Activated B cell treated with CpG ODN at 0.5 μM for 24 hours (primary cell): Measurements from ENCODE around the gene ADAMTS5. TPM values are rescaled to one million over a fixed set of nuclear protein-coding genes. Genes with fewer than 3 reads are reported as not detected.

ENCODE experiments used
- ATAC-seq: fragments of 200-7000 bp; cut with Tn5 transposase; one replicate; pipeline ENCODE4 v1.10.0; 2021; ENCODE audit warnings: low read depth, mild to moderate bottlenecking, moderate library complexity
- CTCF ChIA-PET: fragments of 350-600 bp; sonication (Branson Sonifier 250); formaldehyde crosslinking; loops from one replicate; lab custom pipeline; 2021; ENCODE audit warnings: antibody characterized with exemption; lab: Charles Lee
- POLR2A ChIA-PET: fragments of 350-600 bp; sonication (Branson Sonifier 250); formaldehyde crosslinking; loops from one replicate; lab custom pipeline; 2021; ENCODE audit warnings: antibody characterized with exemption; lab: Charles Lee
- DNase-seq: peaks from one replicate; pipeline ENCODE4 v3.0.0; 2022
- H3K27ac Mint-ChIP-seq: one replicate; pipeline ENCODE4 v1.8.0; 2020; ENCODE audit warnings: mixed read lengths
- H3K27me3 Mint-ChIP-seq: one replicate; pipeline ENCODE4 v1.8.0; 2021; ENCODE audit warnings: mixed read lengths
- H3K36me3 Mint-ChIP-seq: one replicate; pipeline ENCODE4 v1.8.0; 2021; ENCODE audit warnings: low read depth, mixed read lengths
- H3K4me1 Mint-ChIP-seq: one replicate; pipeline ENCODE4 v1.8.0; 2021; ENCODE audit warnings: mixed read lengths
- H3K4me3 Mint-ChIP-seq: one replicate; pipeline ENCODE4 v1.8.0; 2020; ENCODE audit warnings: mild to moderate bottlenecking, mixed read lengths
- H3K9me3 Mint-ChIP-seq: one replicate; pipeline ENCODE4 v1.8.0; 2020; ENCODE audit warnings: mixed read lengths
- CTCF ChIP-seq: fragments of 200-600 bp; IDR thresholded peaks from one replicate; pipeline ENCODE4 v1.8.0; 2022; ENCODE audit warnings: antibody characterized with exemption, mild to moderate bottlenecking
- intact Hi-C: fragments of 100-400 bp; cut with micrococcal nuclease; formaldehyde crosslinking; loops from one replicate; pipeline ENCODE4 v1.15.1; 2024
- total RNA-seq: library from RNA; stranded (reverse); gene quantifications from 2 replicates; pipeline ENCODE4 v1.2.3, GENCODE V29; 2022

ADAMTS5 gene
- total RNA-seq, 1 donor from 2014 or later = not detected

- H3K27me3 Mint-ChIP-seq = peaks cover 1% of the 10 kb centered on the region
- H3K4me1 Mint-ChIP-seq = no peaks in the 10 kb centered on the region
- ChIA-PET CTCF (interaction anchor here (0.9 to 1.4 kb wide), 2 partner anchors 15 to 1788 kb away, joined by 3 read pairs; no protein-coding TSS in a partner anchor), POLR2A (no interaction called here)
- H3K27ac Mint-ChIP-seq = no peak overlapping the region
- intact Hi-C loops = no loop called here
- no peaks in the 10 kb centered on the region for H3K9me3 Mint-ChIP-seq
- no peak overlapping the region for H3K4me3 Mint-ChIP-seq
- H3K36me3 Mint-ChIP-seq = no peaks in the 10 kb centered on the region
- no peak for DNase-seq
- TF ChIP-seq CTCF = no peak
- ATAC-seq = no peak
Measured at GRCh38 chr21:26956813-26957212, 10.1 kb downstream of the ADAMTS5 start.

- DNase-seq (no peak), ATAC-seq (no peak)
- intact Hi-C loops = no loop called here
- H3K27ac Mint-ChIP-seq = no peak overlapping the region
- H3K9me3 Mint-ChIP-seq = no peaks in the 10 kb centered on the region
- H3K4me1 Mint-ChIP-seq = no peaks in the 10 kb centered on the region
- ChIA-PET CTCF (interaction anchor here (1.4 kb wide), 1 partner anchor 1789 kb away, joined by 3 read pairs; no protein-coding TSS in a partner anchor), POLR2A (no interaction called here)
- no peaks in the 10 kb centered on the region for H3K27me3 Mint-ChIP-seq
- H3K4me3 Mint-ChIP-seq = no peak overlapping the region
- H3K36me3 Mint-ChIP-seq = no peaks in the 10 kb centered on the region
- TF ChIP-seq CTCF = no peak
Measured at GRCh38 chr21:26956216-26956615, 10.7 kb downstream of the ADAMTS5 start.

- intact Hi-C loops = no loop called here
- CTCF ChIA-PET = no interaction called here
- DNase-seq (no peak), ATAC-seq (no peak)
- H3K27me3 Mint-ChIP-seq = no peaks in the 10 kb centered on the region
- H3K4me1 Mint-ChIP-seq = no peaks in the 10 kb centered on the region
- H3K9me3 Mint-ChIP-seq = no peaks in the 10 kb centered on the region
- H3K27ac Mint-ChIP-seq = no peak overlapping the region
- no peaks in the 10 kb centered on the region for H3K36me3 Mint-ChIP-seq
- no peak for TF ChIP-seq CTCF
- POLR2A ChIA-PET = no interaction called here
- H3K4me3 Mint-ChIP-seq = no peak overlapping the region
Measured at GRCh38 chr21:26954662-26955121, 12.2 kb downstream of the ADAMTS5 start.

- ChIA-PET POLR2A (no interaction called here), CTCF (no interaction called here)
- TF ChIP-seq CTCF = no peak
- H3K9me3 Mint-ChIP-seq = no peaks in the 10 kb centered on the region
- H3K4me1 Mint-ChIP-seq = no peaks in the 10 kb centered on the region
- no peak overlapping the region for H3K4me3 Mint-ChIP-seq
- DNase-seq (no peak), ATAC-seq (no peak)
- H3K36me3 Mint-ChIP-seq = no peaks in the 10 kb centered on the region
- intact Hi-C loops = no loop called here
- no peaks in the 10 kb centered on the region for H3K27me3 Mint-ChIP-seq
- no peak overlapping the region for H3K27ac Mint-ChIP-seq
Measured at GRCh38 chr21:26952374-26953066, 14.4 kb downstream of the ADAMTS5 start.

- CTCF ChIA-PET = no interaction called here
- POLR2A ChIA-PET = no interaction called here
- intact Hi-C loops = no loop called here
- no peak overlapping the region for H3K4me3 Mint-ChIP-seq
- no peak overlapping the region for H3K27ac Mint-ChIP-seq
- H3K27me3 Mint-ChIP-seq = no peaks in the 10 kb centered on the region
- ATAC-seq = no peak
- no peaks in the 10 kb centered on the region for H3K4me1 Mint-ChIP-seq
- no peaks in the 10 kb centered on the region for H3K36me3 Mint-ChIP-seq
- no peaks in the 10 kb centered on the region for H3K9me3 Mint-ChIP-seq
- no peak for DNase-seq
- no peak for TF ChIP-seq CTCF
Measured at GRCh38 chr21:26949830-26950229, 17.1 kb downstream of the ADAMTS5 start.
